ENCODE results near the gene SLC25A10.
A peak's percentile ranks its signal among the peaks of the same experiment; 100 is the strongest.
"Not testable (repeated sequence)": the region's sequence is repeated elsewhere in the genome, so short reads cannot be mapped to it uniquely, and the experiment has no call there.

SLC25A10 gene

GRCh38 chr17:81722184-81723120 lies 10.4 kb downstream of the SLC25A10 start:
- DNase-seq = no peak

- DNase-seq = no peak
These were observed 11.6 kb downstream of the SLC25A10 start for GRCh38 chr17:81723651-81724209.

- DNase-seq = no peak
These were observed 13.4 kb downstream of the SLC25A10 start for GRCh38 chr17:81725439-81725838.

GRCh38 chr17:81726004-81726403 lies 13.9 kb downstream of the SLC25A10 start:
- DNase-seq = no peak

GRCh38 chr17:81727324-81728031 lies 15.4 kb downstream of the SLC25A10 start:
- DNase-seq = no peak

- peak in 3 of 4 experiments; percentile 28 to 45 (median 28) for DNase-seq
These were observed 21.7 kb downstream of the SLC25A10 start for GRCh38 chr17:81733507-81734404.

GRCh38 chr17:81734405-81735263 lies 22.6 kb downstream of the SLC25A10 start:
- DNase-seq = no peak

- no peak for DNase-seq
These were observed 23.4 kb downstream of the SLC25A10 start for GRCh38 chr17:81735264-81736102.

GRCh38 chr17:81737947-81738800 lies 26.1 kb downstream of the SLC25A10 start:
- DNase-seq = no peak

GRCh38 chr17:81738801-81739393 lies 26.8 kb downstream of the SLC25A10 start:
- no peak for DNase-seq

- DNase-seq = not testable (repeated sequence)
These were observed 27.5 kb downstream of the SLC25A10 start for GRCh38 chr17:81739593-81739992.

- DNase-seq = no peak
These were observed 28.4 kb downstream of the SLC25A10 start for GRCh38 chr17:81740395-81740961.

GRCh38 chr17:81741049-81741593 lies 29.0 kb downstream of the SLC25A10 start:
- no peak for DNase-seq

GRCh38 chr17:81741594-81742452 lies 29.7 kb downstream of the SLC25A10 start:
- no peak for DNase-seq
